ENCODE data around the gene ACO1. TPM values are rescaled to one million over a fixed set of nuclear protein-coding genes. Genes with fewer than 3 reads are reported as not detected.
A peak's percentile ranks its signal among the peaks of the same experiment; 100 is the strongest.

The ACO1 gene
- total RNA-seq, 1 experiment from 2014 or later: 29.6 TPM

DNA sequence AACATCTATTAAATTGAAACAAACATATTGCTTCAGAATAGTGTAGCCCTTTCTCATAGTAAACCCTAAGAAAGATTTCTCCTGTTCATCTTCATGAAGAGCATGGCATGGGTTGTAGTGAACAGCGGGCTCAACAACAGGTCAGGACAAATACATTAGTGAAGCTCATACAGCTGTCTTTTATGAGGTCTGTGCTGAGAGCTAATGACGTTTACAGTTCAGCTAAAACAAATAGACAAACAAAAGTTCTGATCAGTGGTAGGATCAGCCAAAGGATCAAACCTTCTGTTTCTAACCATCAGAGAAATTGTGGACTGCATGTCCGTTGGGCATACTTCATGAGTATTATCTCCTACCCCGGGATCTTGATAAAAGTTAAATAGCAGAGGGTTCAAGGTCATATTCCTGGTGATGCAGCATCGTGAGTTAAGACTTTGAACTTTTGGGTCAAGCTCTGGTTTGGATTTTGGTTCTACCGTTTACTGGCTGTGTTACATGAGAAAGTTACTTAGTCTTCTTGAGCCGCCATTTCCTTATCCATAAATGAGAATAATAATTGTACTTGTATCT is 37.9 kb downstream of the ACO1 start:
- no peaks in the 10 kb centered on the region for H3K27me3 Mint-ChIP-seq (ENCODE audit: unreplicated experiment)
- no peak overlapping the region for H3K4me3 Mint-ChIP-seq (ENCODE audit: low read depth, unreplicated experiment)
- peaks cover 11% of the 10 kb centered on the region for H3K4me1 Mint-ChIP-seq (ENCODE audit: low read depth, unreplicated experiment)
- peaks cover 32% of the 10 kb centered on the region for H3K36me3 Mint-ChIP-seq (ENCODE audit: insufficient read depth, unreplicated experiment)
- CTCF ChIA-PET: no interaction called here
- H3K27ac Mint-ChIP-seq (ENCODE audit: unreplicated experiment): no peak overlapping the region
- H3K9me3 Mint-ChIP-seq (ENCODE audit: low read depth, unreplicated experiment): peaks cover 2% of the 10 kb centered on the region
- intact Hi-C loops (cut with micrococcal nuclease; ENCODE audit: unreplicated experiment): loop anchor here (10.0 kb wide), 1 partner anchor 102 kb away; the partner anchor contains the start of gene RIGI
- no peak for DNase-seq
- BruUV-seq (replicated peaks): no TSS peak
- TF ChIP-seq, protein P1, sequence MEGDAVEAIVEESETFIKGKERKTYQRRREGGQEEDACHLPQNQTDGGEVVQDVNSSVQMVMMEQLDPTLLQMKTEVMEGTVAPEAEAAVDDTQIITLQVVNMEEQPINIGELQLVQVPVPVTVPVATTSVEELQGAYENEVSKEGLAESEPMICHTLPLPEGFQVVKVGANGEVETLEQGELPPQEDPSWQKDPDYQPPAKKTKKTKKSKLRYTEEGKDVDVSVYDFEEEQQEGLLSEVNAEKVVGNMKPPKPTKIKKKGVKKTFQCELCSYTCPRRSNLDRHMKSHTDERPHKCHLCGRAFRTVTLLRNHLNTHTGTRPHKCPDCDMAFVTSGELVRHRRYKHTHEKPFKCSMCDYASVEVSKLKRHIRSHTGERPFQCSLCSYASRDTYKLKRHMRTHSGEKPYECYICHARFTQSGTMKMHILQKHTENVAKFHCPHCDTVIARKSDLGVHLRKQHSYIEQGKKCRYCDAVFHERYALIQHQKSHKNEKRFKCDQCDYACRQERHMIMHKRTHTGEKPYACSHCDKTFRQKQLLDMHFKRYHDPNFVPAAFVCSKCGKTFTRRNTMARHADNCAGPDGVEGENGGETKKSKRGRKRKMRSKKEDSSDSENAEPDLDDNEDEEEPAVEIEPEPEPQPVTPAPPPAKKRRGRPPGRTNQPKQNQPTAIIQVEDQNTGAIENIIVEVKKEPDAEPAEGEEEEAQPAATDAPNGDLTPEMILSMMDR (IDR thresholded peaks at IDR 0.05; ENCODE audit: unreplicated experiment): no peak

- CTCF ChIA-PET: no interaction called here
- intact Hi-C loops (cut with micrococcal nuclease; ENCODE audit: unreplicated experiment): loop anchor here (10.0 kb wide), 1 partner anchor 101 kb away; the partner anchor contains the start of gene RIGI
- BruUV-seq (replicated peaks): no TSS peak
- Mint-ChIP-seq H3K27me3 (ENCODE audit: unreplicated experiment) (no peaks in the 10 kb centered on the region), H3K4me3 (ENCODE audit: low read depth, unreplicated experiment) (no peak overlapping the region), H3K36me3 (ENCODE audit: insufficient read depth, unreplicated experiment) (peaks cover 29% of the 10 kb centered on the region), H3K27ac (ENCODE audit: unreplicated experiment) (peak overlapping the region; percentile 74), H3K9me3 (ENCODE audit: low read depth, unreplicated experiment) (peaks cover 2% of the 10 kb centered on the region), H3K4me1 (ENCODE audit: low read depth, unreplicated experiment) (peaks cover 11% of the 10 kb centered on the region)
- TF ChIP-seq, protein P1 (IDR thresholded peaks at IDR 0.05; ENCODE audit: unreplicated experiment): no peak
- peak; percentile 17 for DNase-seq
These were observed 38.9 kb downstream of the ACO1 start for GRCh38 chr9:32423371-32423770.

- peaks cover 11% of the 10 kb centered on the region for H3K4me1 Mint-ChIP-seq (ENCODE audit: low read depth, unreplicated experiment)
- no peak for DNase-seq
- peaks cover 2% of the 10 kb centered on the region for H3K9me3 Mint-ChIP-seq (ENCODE audit: low read depth, unreplicated experiment)
- H3K27ac Mint-ChIP-seq (ENCODE audit: unreplicated experiment): peak overlapping the region; percentile 31
- H3K36me3 Mint-ChIP-seq (ENCODE audit: insufficient read depth, unreplicated experiment): peaks cover 37% of the 10 kb centered on the region
- CTCF ChIA-PET: no interaction called here
- no peaks in the 10 kb centered on the region for H3K27me3 Mint-ChIP-seq (ENCODE audit: unreplicated experiment)
- BruUV-seq (replicated peaks): no TSS peak
- intact Hi-C loops (cut with micrococcal nuclease; ENCODE audit: unreplicated experiment): loop anchor here (10.0 kb wide), 1 partner anchor 100 kb away; the partner anchor contains the start of gene RIGI
- TF ChIP-seq, protein P1 (IDR thresholded peaks at IDR 0.05; ENCODE audit: unreplicated experiment): no peak
- no peak overlapping the region for H3K4me3 Mint-ChIP-seq (ENCODE audit: low read depth, unreplicated experiment)
These were observed 40.2 kb downstream of the ACO1 start for GRCh38 chr9:32424616-32425015.

DNA sequence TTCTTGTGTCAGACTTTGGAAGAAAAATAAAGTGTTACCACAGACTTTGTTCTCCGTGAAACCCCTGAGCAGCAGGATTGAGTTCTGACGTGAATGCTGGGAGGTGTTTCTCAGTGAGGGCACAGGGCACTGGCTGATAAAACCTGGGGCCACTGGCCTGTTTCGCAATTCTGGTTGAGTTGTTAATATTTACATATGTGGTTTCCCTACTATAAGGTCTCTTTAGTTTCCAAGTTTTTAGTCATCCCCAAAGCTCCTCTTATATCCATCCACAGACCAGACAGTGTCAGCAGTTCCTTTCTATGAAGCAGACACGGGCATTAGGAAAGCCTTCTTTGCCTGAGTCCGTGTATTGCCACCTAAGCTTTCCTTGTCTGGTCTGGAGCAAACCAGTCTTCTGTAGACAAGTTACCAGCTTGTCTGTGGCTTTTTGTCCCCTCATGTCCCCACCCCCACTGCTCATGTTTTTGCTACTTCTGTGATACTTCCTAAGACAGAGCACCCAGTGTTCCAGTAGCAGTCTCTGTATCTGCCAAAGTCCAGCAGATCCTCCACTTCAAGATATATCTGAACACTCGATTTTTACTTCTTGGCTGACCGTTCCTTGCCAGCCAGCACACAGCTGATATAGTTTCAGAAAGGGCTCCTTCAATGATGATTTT is 42.0 kb downstream of the ACO1 start:
- no TSS peak for BruUV-seq (replicated peaks)
- peaks cover 42% of the 10 kb centered on the region for H3K36me3 Mint-ChIP-seq (ENCODE audit: insufficient read depth, unreplicated experiment)
- DNase-seq: peak; percentile 49
- CTCF ChIA-PET: interaction anchor here (0.6 to 2.1 kb wide), 5 partner anchors 12 to 146 kb away, joined by 3 to 16 read pairs (median 3); partner anchors contain the start of gene RIGI
- H3K9me3 Mint-ChIP-seq (ENCODE audit: low read depth, unreplicated experiment): peaks cover 2% of the 10 kb centered on the region
- peaks cover 25% of the 10 kb centered on the region for H3K4me1 Mint-ChIP-seq (ENCODE audit: low read depth, unreplicated experiment)
- intact Hi-C loops (cut with micrococcal nuclease; ENCODE audit: unreplicated experiment): loop anchor here (1.0 to 10.0 kb wide), 2 partner anchors 47 to 98 kb away; partner anchors contain the start of gene RIGI
- no peak overlapping the region for H3K4me3 Mint-ChIP-seq (ENCODE audit: low read depth, unreplicated experiment)
- no peaks in the 10 kb centered on the region for H3K27me3 Mint-ChIP-seq (ENCODE audit: unreplicated experiment)
- TF ChIP-seq, protein P1 (IDR thresholded peaks at IDR 0.05; ENCODE audit: unreplicated experiment): no peak
- peak overlapping the region; percentile 58 for H3K27ac Mint-ChIP-seq (ENCODE audit: unreplicated experiment)
